Colon (tissue), 2 donors: Measurements from ENCODE around the gene CSTF1.
"Not testable (repeated sequence)": the region's sequence is repeated elsewhere in the genome, so short reads cannot be mapped to it uniquely, and the experiment has no call there.

ENCODE experiments used
- FAIRE-seq: peaks from 2 replicates; lab custom pipeline; 2012; peaks lifted over from hg19 to GRCh38; lab: Jason Lieb, UNC
- donor health status: control.
- donor health status: control.

Gene CSTF1

GRCh38 chr20:56369179-56369578, 23.3 kb upstream of the CSTF1 start:
- FAIRE-seq, result no peak

- no peak for FAIRE-seq
These were observed 20.5 kb upstream of the CSTF1 start for GRCh38 chr20:56371977-56372376.

GRCh38 chr20:56372850-56373249, 19.6 kb upstream of the CSTF1 start:
- FAIRE-seq, result no peak

- no peak for FAIRE-seq
These were observed 18.5 kb upstream of the CSTF1 start for GRCh38 chr20:56373942-56374341.

GRCh38 chr20:56376331-56376730, 16.1 kb upstream of the CSTF1 start:
- FAIRE-seq, result no peak

GRCh38 chr20:56378386-56378785, 14.1 kb upstream of the CSTF1 start:
- FAIRE-seq, result no peak

- no peak for FAIRE-seq
These were observed 12.1 kb upstream of the CSTF1 start for GRCh38 chr20:56380375-56380774.

- no peak for FAIRE-seq
These were observed 10.9 kb upstream of the CSTF1 start for GRCh38 chr20:56381501-56381900.

GRCh38 chr20:56382696-56383095, 9.7 kb upstream of the CSTF1 start:
- no peak for FAIRE-seq

- no peak for FAIRE-seq
These were observed 9.1 kb upstream of the CSTF1 start for GRCh38 chr20:56383334-56383733.

GRCh38 chr20:56385130-56385529, 7.3 kb upstream of the CSTF1 start:
- FAIRE-seq, result no peak

GRCh38 chr20:56386219-56386618, 6.2 kb upstream of the CSTF1 start:
- FAIRE-seq, result no peak

GRCh38 chr20:56388882-56389281, 3.6 kb upstream of the CSTF1 start:
- no peak for FAIRE-seq

- no peak for FAIRE-seq
These were observed 2.6 kb upstream of the CSTF1 start for GRCh38 chr20:56389807-56390206.

- FAIRE-seq, result not testable (repeated sequence)
These were observed 2.0 kb upstream of the CSTF1 start for GRCh38 chr20:56390396-56390795.

- FAIRE-seq, result no peak
These were observed 1.4 kb upstream of the CSTF1 start for GRCh38 chr20:56391037-56391436.

- FAIRE-seq, result no peak
These were observed 781 bp upstream of the CSTF1 start for GRCh38 chr20:56391596-56392131.

GRCh38 chr20:56392881-56393482, 537 bp downstream of the CSTF1 start:
- FAIRE-seq, result no peak

GRCh38 chr20:56393653-56394052, 1.2 kb downstream of the CSTF1 start:
- no peak for FAIRE-seq

GRCh38 chr20:56395166-56395565, 2.7 kb downstream of the CSTF1 start:
- FAIRE-seq, result no peak

- FAIRE-seq, result no peak
These were observed 7.7 kb downstream of the CSTF1 start for GRCh38 chr20:56400001-56400640.

- no peak for FAIRE-seq
These were observed 11.0 kb downstream of the CSTF1 start for GRCh38 chr20:56403465-56403864.

GRCh38 chr20:56405356-56405755, 12.9 kb downstream of the CSTF1 start:
- not testable (repeated sequence) for FAIRE-seq

- FAIRE-seq, result no peak
These were observed 14.5 kb downstream of the CSTF1 start for GRCh38 chr20:56406910-56407309.
